ENCODE data around the gene STXBP6.

The STXBP6 gene

DNA sequence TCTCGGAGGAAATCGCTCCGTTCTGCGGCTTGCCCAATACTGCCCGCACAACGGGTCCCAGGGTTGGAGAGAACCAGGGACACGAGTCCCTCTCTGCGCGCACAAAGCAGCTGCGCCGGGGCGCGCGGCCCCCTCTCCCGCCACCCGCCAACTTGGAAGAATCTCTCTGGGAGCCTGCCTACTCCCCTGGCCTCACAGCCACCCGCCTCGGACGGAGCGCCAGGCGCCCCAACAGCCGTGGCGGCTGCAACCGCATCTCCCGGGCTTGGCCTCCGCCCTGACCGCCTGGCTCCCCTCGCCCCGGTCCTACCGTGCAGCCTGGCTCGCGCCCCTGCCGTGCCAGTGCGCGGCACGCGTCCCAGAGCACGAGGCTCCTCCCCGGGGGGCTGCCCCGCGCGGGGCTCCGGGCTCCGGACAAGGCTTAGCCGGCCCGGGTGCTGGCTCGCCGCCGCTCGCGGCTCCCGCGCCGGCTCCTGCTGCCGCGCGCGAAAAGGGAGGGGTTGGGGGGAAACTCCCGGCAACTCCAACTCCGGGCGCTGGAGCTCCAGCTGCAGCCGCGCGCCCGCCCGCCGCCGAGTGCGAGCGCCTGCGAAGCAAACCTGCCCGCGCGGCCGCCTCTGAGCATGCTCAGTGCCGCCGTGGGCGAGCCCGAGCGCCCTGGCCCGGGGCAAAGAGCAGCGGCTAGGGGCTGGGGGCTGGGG, at the start of gene STXBP6:
TSS of gene STXBP6 (minus strand) at position 580 of the 701 bp plus-strand sequence. CDS start 75,329 bp downstream, outside the sequence.
- DNase-seq (ENCODE audit: low read depth, low spot score), result no peak
- TF ChIP-seq, protein P1, sequence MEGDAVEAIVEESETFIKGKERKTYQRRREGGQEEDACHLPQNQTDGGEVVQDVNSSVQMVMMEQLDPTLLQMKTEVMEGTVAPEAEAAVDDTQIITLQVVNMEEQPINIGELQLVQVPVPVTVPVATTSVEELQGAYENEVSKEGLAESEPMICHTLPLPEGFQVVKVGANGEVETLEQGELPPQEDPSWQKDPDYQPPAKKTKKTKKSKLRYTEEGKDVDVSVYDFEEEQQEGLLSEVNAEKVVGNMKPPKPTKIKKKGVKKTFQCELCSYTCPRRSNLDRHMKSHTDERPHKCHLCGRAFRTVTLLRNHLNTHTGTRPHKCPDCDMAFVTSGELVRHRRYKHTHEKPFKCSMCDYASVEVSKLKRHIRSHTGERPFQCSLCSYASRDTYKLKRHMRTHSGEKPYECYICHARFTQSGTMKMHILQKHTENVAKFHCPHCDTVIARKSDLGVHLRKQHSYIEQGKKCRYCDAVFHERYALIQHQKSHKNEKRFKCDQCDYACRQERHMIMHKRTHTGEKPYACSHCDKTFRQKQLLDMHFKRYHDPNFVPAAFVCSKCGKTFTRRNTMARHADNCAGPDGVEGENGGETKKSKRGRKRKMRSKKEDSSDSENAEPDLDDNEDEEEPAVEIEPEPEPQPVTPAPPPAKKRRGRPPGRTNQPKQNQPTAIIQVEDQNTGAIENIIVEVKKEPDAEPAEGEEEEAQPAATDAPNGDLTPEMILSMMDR (IDR thresholded peaks at IDR 0.05; ENCODE audit: insufficient read depth, low read length, missing control alignments), result no peak
- ChIA-PET CTCF (no interaction called here), POLR2A (no interaction called here)
- peak within 1 kb of the TSS; percentile 43 for H3K4me3 ChIP-seq (ENCODE audit: low read depth, low read length)

DNA sequence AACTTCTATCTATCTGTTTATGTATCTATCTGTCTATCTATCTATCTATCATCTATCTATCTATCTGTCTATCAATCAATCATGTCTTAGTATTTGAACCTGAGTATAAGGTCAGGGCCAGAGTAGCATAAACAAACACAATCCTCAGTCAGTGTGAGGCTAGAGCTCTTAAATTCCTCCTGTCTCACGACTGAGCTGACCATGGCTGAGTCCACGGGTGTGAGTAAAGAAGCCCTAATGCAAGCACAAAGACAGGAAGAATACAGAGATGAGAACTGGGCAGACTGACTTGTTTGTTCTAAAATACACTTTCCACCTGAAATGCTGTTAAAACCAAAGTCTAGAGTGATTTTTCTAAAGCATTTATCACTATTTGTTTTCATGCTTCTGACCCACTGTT, 47.2 kb upstream of the STXBP6 start:
- CTCF ChIA-PET, result no interaction called here
- POLR2A ChIA-PET, result no interaction called here
- TF ChIP-seq, protein P1 (IDR thresholded peaks at IDR 0.05; ENCODE audit: insufficient read depth, low read length, missing control alignments), result no peak
- no peak overlapping the region for H3K4me3 ChIP-seq (ENCODE audit: low read depth, low read length)
- DNase-seq (ENCODE audit: low read depth, low spot score), result no peak

DNA sequence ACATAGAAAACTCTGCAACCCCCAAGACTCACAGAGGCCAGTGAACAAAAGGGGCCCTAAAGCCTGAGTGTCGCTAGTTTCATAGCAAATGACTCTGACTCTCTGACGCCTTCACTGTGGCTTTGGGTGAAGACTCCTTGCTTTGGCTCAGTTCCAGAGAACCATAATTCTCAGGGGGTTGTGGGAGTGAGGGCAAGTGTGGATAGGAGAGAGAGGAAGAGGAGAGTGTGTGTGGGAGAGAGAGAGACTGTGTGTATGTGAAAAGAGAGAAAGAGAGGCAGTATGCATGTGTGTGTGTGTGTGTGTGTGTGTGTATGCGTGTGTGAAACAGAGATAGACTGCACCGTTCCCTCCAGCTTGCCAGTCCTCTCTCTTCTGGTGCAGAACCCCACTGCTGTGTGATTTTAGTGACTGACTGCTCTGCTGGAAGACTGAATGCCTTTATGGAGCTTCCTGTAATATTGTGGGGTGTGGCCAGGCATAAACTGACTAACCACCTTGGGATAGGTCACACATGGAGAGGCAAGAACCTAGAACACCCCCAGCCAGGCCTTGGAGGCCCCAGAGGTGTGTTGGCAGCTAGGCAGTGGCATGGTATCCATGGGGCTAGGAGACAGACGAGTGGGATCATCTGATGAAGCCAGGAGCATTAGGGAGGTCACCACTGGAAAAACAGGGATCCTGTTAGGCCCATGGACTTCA, 45.9 kb upstream of the STXBP6 start:
- ChIA-PET CTCF (no interaction called here), POLR2A (no interaction called here)
- H3K4me3 ChIP-seq (ENCODE audit: low read depth, low read length), result no peak overlapping the region
- DNase-seq (ENCODE audit: low read depth, low spot score), result no peak
- TF ChIP-seq, protein P1 (IDR thresholded peaks at IDR 0.05; ENCODE audit: insufficient read depth, low read length, missing control alignments), result no peak

DNA sequence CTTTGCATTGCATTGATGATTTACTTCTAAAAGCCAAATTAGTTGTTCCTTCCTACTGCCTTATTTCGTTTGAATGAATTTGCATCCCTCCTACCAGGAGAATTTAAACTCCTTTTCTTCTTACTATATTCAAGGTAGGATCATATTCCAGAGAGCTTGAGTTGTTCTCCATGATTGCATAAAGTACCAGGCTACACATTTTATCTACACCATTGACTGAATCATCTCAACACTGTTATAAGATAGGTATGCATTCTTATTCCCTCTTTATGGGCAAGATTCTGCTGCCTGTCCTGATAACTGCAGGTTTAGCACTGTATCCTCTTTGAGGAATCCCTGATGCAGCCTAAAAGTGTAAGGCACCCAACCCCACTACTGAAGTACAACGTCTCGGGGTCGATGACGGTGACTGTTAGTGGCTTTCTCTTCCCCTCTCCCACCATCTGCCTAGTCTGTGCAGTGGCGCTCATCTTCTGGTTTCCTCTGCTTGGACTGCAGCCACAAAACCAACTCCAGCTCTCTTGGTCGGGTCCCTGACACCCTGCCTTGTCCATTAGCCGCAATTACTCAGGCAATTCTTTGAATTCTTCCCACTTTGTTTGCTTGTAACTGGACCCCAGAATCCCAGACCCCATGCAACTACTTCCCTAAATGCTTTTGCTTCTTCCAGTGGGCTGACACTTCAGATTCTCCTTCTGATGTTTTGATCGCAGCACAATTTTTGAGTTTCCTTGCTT, 44.4 kb upstream of the STXBP6 start:
- no peak for DNase-seq (ENCODE audit: low read depth, low spot score)

DNA sequence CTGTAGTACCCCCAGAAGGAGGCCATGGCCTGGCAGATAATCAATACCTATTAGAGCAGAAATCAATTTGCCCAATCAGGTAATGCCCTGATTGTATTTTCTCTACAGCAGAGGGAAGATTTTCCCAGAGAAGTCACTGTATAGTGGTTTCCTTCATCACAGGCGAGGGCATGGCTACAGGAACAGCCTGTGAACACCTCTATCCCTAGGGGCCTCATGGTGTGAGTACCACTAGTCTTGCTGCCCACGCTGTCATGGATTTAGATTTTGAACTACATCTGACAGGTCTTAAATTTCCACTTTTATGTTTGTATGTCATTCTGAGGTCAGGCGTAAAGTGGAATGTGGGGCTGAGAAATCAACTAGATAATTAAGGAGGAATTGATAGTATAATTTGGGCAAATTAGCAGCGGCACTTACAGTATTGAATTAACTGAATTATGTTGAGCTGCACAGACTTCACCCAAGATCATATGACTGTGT, 42.4 kb upstream of the STXBP6 start:
- ChIA-PET CTCF (no interaction called here), POLR2A (no interaction called here)
- H3K4me3 ChIP-seq (ENCODE audit: low read depth, low read length), result no peak overlapping the region
- DNase-seq (ENCODE audit: low read depth, low spot score), result no peak
- TF ChIP-seq, protein P1 (IDR thresholded peaks at IDR 0.05; ENCODE audit: insufficient read depth, low read length, missing control alignments), result no peak

More for the DNA sequence above, 44.4 kb upstream of the STXBP6 start:
- POLR2A ChIA-PET, result no interaction called here
- H3K4me3 ChIP-seq (ENCODE audit: low read depth, low read length), result no peak overlapping the region
- TF ChIP-seq, protein P1 (IDR thresholded peaks at IDR 0.05; ENCODE audit: insufficient read depth, low read length, missing control alignments), result no peak
- CTCF ChIA-PET, result no interaction called here
